ENCODE data around the gene SLC29A1.

- TF ChIP-seq CTCF (IDR thresholded peaks at IDR 0.05; ENCODE audit: insufficient read depth, low read length) (no peak), POLR2AphosphoS5 (IDR thresholded peaks at IDR 0.05; ENCODE audit: low read depth) (no peak)
- TF ChIP-seq, protein P1, sequence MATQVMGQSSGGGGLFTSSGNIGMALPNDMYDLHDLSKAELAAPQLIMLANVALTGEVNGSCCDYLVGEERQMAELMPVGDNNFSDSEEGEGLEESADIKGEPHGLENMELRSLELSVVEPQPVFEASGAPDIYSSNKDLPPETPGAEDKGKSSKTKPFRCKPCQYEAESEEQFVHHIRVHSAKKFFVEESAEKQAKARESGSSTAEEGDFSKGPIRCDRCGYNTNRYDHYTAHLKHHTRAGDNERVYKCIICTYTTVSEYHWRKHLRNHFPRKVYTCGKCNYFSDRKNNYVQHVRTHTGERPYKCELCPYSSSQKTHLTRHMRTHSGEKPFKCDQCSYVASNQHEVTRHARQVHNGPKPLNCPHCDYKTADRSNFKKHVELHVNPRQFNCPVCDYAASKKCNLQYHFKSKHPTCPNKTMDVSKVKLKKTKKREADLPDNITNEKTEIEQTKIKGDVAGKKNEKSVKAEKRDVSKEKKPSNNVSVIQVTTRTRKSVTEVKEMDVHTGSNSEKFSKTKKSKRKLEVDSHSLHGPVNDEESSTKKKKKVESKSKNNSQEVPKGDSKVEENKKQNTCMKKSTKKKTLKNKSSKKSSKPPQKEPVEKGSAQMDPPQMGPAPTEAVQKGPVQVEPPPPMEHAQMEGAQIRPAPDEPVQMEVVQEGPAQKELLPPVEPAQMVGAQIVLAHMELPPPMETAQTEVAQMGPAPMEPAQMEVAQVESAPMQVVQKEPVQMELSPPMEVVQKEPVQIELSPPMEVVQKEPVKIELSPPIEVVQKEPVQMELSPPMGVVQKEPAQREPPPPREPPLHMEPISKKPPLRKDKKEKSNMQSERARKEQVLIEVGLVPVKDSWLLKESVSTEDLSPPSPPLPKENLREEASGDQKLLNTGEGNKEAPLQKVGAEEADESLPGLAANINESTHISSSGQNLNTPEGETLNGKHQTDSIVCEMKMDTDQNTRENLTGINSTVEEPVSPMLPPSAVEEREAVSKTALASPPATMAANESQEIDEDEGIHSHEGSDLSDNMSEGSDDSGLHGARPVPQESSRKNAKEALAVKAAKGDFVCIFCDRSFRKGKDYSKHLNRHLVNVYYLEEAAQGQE (IDR thresholded peaks at IDR 0.05; ENCODE audit: insufficient replicate concordance, low read depth), result no peak
Measured at GRCh38 chr6:44224965-44225305, 1.5 kb downstream of the SLC29A1 start.

All from HL-60 (cell line).